SW 1271 (cell line): ENCODE measurements around the gene GALR1.
"Not testable (repeated sequence)": the region's sequence is repeated elsewhere in the genome, so short reads cannot be mapped to it uniquely, and the experiment has no call there.

Experiments
- DNase-seq, 2 experiments: peaks; one replicate each; lab custom pipeline; 2025; lab: John Stamatoyannopoulos, UW

The GALR1 gene

GRCh38 chr18:77249569-77250500, at the start of gene GALR1:
Gene GALR1, plus strand, starts transcription at chr18:77249848. Its CDS starts 701 bp downstream, at chr18:77250549.
- no peak for DNase-seq

- DNase-seq: peak in 1 of 2 experiments; percentile 3
These were observed 48.1 kb upstream of the GALR1 start for GRCh38 chr18:77201506-77201905.

- no peak for DNase-seq
These were observed 47.3 kb upstream of the GALR1 start for GRCh38 chr18:77202329-77202728.

GRCh38 chr18:77203071-77203470, 46.6 kb upstream of the GALR1 start:
- DNase-seq: no peak

- DNase-seq: no peak
These were observed 45.8 kb upstream of the GALR1 start for GRCh38 chr18:77203851-77204250.

- DNase-seq: no peak
These were observed 43.9 kb upstream of the GALR1 start for GRCh38 chr18:77205769-77206168.

GRCh38 chr18:77206676-77207374, 42.8 kb upstream of the GALR1 start:
- no peak for DNase-seq

GRCh38 chr18:77207540-77207939, 42.1 kb upstream of the GALR1 start:
- peak in 1 of 2 experiments; percentile 52 for DNase-seq

- no peak for DNase-seq
These were observed 40.7 kb upstream of the GALR1 start for GRCh38 chr18:77208964-77209363.

GRCh38 chr18:77209587-77209986, 40.1 kb upstream of the GALR1 start:
- no peak for DNase-seq

GRCh38 chr18:77210249-77210648, 39.4 kb upstream of the GALR1 start:
- no peak for DNase-seq

- DNase-seq: no peak
These were observed 31.0 kb upstream of the GALR1 start for GRCh38 chr18:77218642-77219041.

GRCh38 chr18:77220726-77221125, 28.9 kb upstream of the GALR1 start:
- DNase-seq: no peak

- DNase-seq: no peak
These were observed 27.2 kb upstream of the GALR1 start for GRCh38 chr18:77222464-77222863.

- no peak for DNase-seq
These were observed 26.4 kb upstream of the GALR1 start for GRCh38 chr18:77223221-77223639.

GRCh38 chr18:77223653-77224052, 26.0 kb upstream of the GALR1 start:
- DNase-seq: peak in 1 of 2 experiments; percentile 72

GRCh38 chr18:77230645-77231044, 19.0 kb upstream of the GALR1 start:
- no peak for DNase-seq

GRCh38 chr18:77234504-77235365, 14.9 kb upstream of the GALR1 start:
- no peak for DNase-seq

GRCh38 chr18:77239285-77239684, 10.4 kb upstream of the GALR1 start:
- DNase-seq: not testable (repeated sequence)

- no peak for DNase-seq
These were observed 627 bp upstream of the GALR1 start for GRCh38 chr18:77248873-77249568.

- DNase-seq: no peak
These were observed 865 bp downstream of the GALR1 start for GRCh38 chr18:77250501-77250925.
